ENCODE measurements around the gene DUS2. TPM values are rescaled to one million over a fixed set of nuclear protein-coding genes. Genes with fewer than 3 reads are reported as not detected.

DUS2 gene
- total and polyA plus RNA-seq, 2 of the 8 experiments (the other 6 are each of a cell fraction or from before 2014, with no cell fraction given): 17.2 to 27.0 TPM

DNA sequence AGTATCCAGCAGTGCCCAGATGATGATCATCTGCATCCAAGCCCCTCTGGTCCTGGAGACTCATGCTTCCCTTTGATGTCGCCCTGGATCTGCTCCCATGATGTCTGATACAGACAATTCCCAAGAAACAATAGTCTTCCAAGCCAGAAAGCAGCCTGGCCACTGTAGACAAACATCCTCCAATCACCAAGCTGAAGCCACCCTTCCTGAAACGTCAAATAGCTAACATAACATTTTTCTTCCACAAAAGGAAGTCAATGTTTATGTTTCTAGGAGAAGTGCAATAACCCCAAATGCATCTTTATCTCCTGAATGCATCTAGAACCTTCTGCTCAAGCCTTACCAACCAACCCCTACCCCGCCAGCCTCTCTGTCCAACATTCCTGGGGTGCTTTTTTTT, 22.6 kb upstream of the DUS2 start:
- ChIA-PET CTCF (ENCODE audit: partially characterized antibody) (interaction anchor here (2.0 kb wide), 1 partner anchor 19 kb away, joined by 9 read pairs; the partner anchor contains the start of gene DPEP3), POLR2A (ENCODE audit: partially characterized antibody) (interaction anchor here (4.5 kb wide), 1 partner anchor 22 kb away, joined by 23 read pairs; the partner anchor contains the start of genes DDX28 and DUS2)
- Histone ChIP-seq H3K9me3 (ENCODE audit: insufficient read depth in 2 of 2, low read depth in 1 of 2, low read length in 1 of 2) (no peaks in the 10 kb centered on the region), H3K14ac (ENCODE audit: insufficient read length) (no peak overlapping the region), H4K91ac (replicated peaks; ENCODE audit: insufficient read length, low read length) (no peak overlapping the region), H3K4ac (replicated peaks; ENCODE audit: insufficient read length, low read depth, low read length) (no peak overlapping the region), H2BK120ac (replicated peaks; ENCODE audit: low read depth, low read length) (no peak overlapping the region), H2BK20ac (ENCODE audit: low read length) (no peak overlapping the region), H3K9ac (replicated peaks in 1 of 4; ENCODE audit: extremely low read depth in 1 of 4, low read depth in 3 of 4, low read length in 3 of 4) (no peak overlapping the region), H2AFZ (ENCODE audit: low read length) (no peak overlapping the region), H3K23ac (ENCODE audit: insufficient read length) (no peak overlapping the region), H3K56ac (replicated peaks; ENCODE audit: insufficient read length, low read depth, low read length) (no peak overlapping the region), H3K4me2 (ENCODE audit: insufficient read depth in 1 of 2, low read depth in 2 of 2, low read length in 2 of 2) (no peak overlapping the region), H3K18ac (ENCODE audit: extremely low read depth, low read length) (no peak overlapping the region), H3K36me3 (ENCODE audit: control insufficient read depth in 2 of 4, insufficient read depth in 4 of 4, low read length in 3 of 4) (no peaks in the 10 kb centered on the region), H2BK12ac (ENCODE audit: low read depth, low read length) (no peak overlapping the region), H3K4me1 (replicated peaks in 1 of 4; ENCODE audit: control insufficient read depth in 3 of 4, insufficient read depth in 4 of 4, low read length in 3 of 4) (no peaks in the 10 kb centered on the region), H4K5ac (ENCODE audit: insufficient read length, low read depth, low read length) (no peak overlapping the region), H3K79me1 (ENCODE audit: low read depth, low read length) (no peaks in the 10 kb centered on the region; the same call in 1 of the 2 replicates), H3K79me2 (ENCODE audit: control insufficient read depth in 1 of 2, insufficient read depth in 2 of 2, low read length in 2 of 2) (no peaks in the 10 kb centered on the region), H3K27ac (ENCODE audit: low read depth, low read length) (no peak overlapping the region), H4K8ac (ENCODE audit: extremely low read depth, insufficient read depth, low read length) (no peak overlapping the region), H2BK5ac (ENCODE audit: low read depth, low read length) (no peak overlapping the region), H2BK15ac (ENCODE audit: low read length) (no peak overlapping the region), H2AK5ac (ENCODE audit: low read depth, low read length) (no peak overlapping the region), H3K4me3 (ENCODE audit: extremely low read depth in 1 of 4, insufficient read depth in 2 of 4, low read depth in 3 of 4, low read length in 4 of 4) (no peak overlapping the region), H4K20me1 (replicated peaks in 1 of 2; ENCODE audit: control insufficient read depth in 1 of 2, insufficient read depth in 2 of 2, low read length in 2 of 2) (no peaks in the 10 kb centered on the region), H3K23me2 (ENCODE audit: low read depth, low read length) (no peaks in the 10 kb centered on the region), H3K27me3 (replicated peaks in 1 of 4; ENCODE audit: control insufficient read depth in 3 of 4, extremely low read depth in 1 of 4, insufficient read depth in 3 of 4, low read length in 3 of 4) (no peaks in the 10 kb centered on the region)
- DNase-seq (ENCODE audit: low read depth in 1 of 2, low spot score in 2 of 2) (no peak), FAIRE-seq (no peak)
- 84% methylated on average over 3 of the region's 3 CpGs; no CpG with 5 or more reads in 1 of the 2 experiments for WGBS, 2 experiments (ENCODE audit: extremely low coverage in 1 of 2, insufficient coverage in 1 of 2, insufficient read length in 1 of 2, insufficient replicate concordance in 2 of 2, low coverage in 1 of 2, low lambda C conversion rate in 2 of 2, missing lambda C conversion rate in 1 of 2)
- TF ChIP-seq, protein P1, sequence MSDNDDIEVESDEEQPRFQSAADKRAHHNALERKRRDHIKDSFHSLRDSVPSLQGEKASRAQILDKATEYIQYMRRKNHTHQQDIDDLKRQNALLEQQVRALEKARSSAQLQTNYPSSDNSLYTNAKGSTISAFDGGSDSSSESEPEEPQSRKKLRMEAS (IDR thresholded peaks at IDR 0.05): no peak
- no peak for TF ChIP-seq TBP (IDR thresholded peaks at IDR 0.05; ENCODE audit: low read depth, low read length)
- no peak for TF ChIP-seq POLR2A (IDR thresholded peaks at IDR 0.05; ENCODE audit: control extremely low read depth in 1 of 2, low read depth in 2 of 2, low read length in 2 of 2)
- no peak for TF ChIP-seq SIN3A (conservative IDR thresholded peaks at IDR 0.05 in 1 of 2, IDR thresholded peaks at IDR 0.05 in 1 of 2; ENCODE audit: low read depth in 1 of 2, low read length in 2 of 2)
- TF ChIP-seq SP2 (IDR thresholded peaks at IDR 0.05; ENCODE audit: low read length): no peak
- TF ChIP-seq SUZ12 (IDR thresholded peaks at IDR 0.05; ENCODE audit: low read length): no peak
- no peak for TF ChIP-seq BCL11A (IDR thresholded peaks at IDR 0.05; ENCODE audit: low read depth in 2 of 2, low read length in 2 of 2)
- TF ChIP-seq NANOG (IDR thresholded peaks at IDR 0.05; ENCODE audit: insufficient read depth, low read depth, low read length, poor library complexity, severe bottlenecking): no peak
- no peak for TF ChIP-seq EGR1 (IDR thresholded peaks at IDR 0.05; ENCODE audit: borderline replicate concordance, low read depth, low read length)
- TF ChIP-seq, protein P2, sequence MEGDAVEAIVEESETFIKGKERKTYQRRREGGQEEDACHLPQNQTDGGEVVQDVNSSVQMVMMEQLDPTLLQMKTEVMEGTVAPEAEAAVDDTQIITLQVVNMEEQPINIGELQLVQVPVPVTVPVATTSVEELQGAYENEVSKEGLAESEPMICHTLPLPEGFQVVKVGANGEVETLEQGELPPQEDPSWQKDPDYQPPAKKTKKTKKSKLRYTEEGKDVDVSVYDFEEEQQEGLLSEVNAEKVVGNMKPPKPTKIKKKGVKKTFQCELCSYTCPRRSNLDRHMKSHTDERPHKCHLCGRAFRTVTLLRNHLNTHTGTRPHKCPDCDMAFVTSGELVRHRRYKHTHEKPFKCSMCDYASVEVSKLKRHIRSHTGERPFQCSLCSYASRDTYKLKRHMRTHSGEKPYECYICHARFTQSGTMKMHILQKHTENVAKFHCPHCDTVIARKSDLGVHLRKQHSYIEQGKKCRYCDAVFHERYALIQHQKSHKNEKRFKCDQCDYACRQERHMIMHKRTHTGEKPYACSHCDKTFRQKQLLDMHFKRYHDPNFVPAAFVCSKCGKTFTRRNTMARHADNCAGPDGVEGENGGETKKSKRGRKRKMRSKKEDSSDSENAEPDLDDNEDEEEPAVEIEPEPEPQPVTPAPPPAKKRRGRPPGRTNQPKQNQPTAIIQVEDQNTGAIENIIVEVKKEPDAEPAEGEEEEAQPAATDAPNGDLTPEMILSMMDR (IDR thresholded peaks at IDR 0.05; ENCODE audit: control extremely low read depth in 1 of 3, insufficient read depth in 1 of 3, low read depth in 1 of 3, low read length in 3 of 3): no peak
- TF ChIP-seq SRF (IDR thresholded peaks at IDR 0.05; ENCODE audit: low read depth, low read length): no peak

All from H1 (cell line).